Liver (tissue), 9 donors: ENCODE results near the gene CUX1. TPM values are rescaled to one million over a fixed set of nuclear protein-coding genes. Genes with fewer than 3 reads are reported as not detected.

Experiments
- DNase-seq: peaks from one replicate; pipeline ENCODE4 v3.0.0-alpha.2; 2017; ENCODE audit warnings: low spot score
- H3K27ac ChIP-seq, 2 donors: one replicate each; pipeline ENCODE4 v1.7.0; 2013; ENCODE audit warnings: inconsistent platforms in 2 of 2, low read length in 2 of 2, control low read depth in 1 of 2, low read depth in 1 of 2, mild to moderate bottlenecking in 1 of 2
- H3K27me3 ChIP-seq, 4 donors: one replicate each; pipeline versions ENCODE4 v1.6.1 to v1.7.0; 2013; ENCODE audit warnings: low read length in 3 of 4, inconsistent platforms in 1 of 4, mild to moderate bottlenecking in 1 of 4, moderate library complexity in 1 of 4; ENCODE audit not compliant: control insufficient read depth in 4 of 4, insufficient read depth in 4 of 4
- H3K36me3 ChIP-seq, 4 donors: one replicate each; pipeline versions ENCODE4 v1.6.1 to v1.7.0; 2013; ENCODE audit warnings: low read length in 3 of 4, mild to moderate bottlenecking in 3 of 4, low read depth in 1 of 4, moderate library complexity in 1 of 4; ENCODE audit not compliant: control insufficient read depth in 4 of 4, insufficient read depth in 3 of 4
- H3K4me1 ChIP-seq, 4 donors: one replicate each; pipeline versions ENCODE4 v1.6.1 to v1.7.0; 2013; ENCODE audit warnings: low read length in 3 of 4, mild to moderate bottlenecking in 3 of 4, moderate library complexity in 1 of 4; ENCODE audit not compliant: control insufficient read depth in 4 of 4, insufficient read depth in 4 of 4
- H3K4me3 ChIP-seq, 3 donors: one replicate each; pipeline versions ENCODE4 v1.6.1 to v1.7.0; 2013; ENCODE audit warnings: low read length in 3 of 3, control low read depth in 1 of 3, low read depth in 1 of 3, mild to moderate bottlenecking in 1 of 3
- H3K9ac ChIP-seq, 2 donors: one replicate each; pipeline ENCODE4 v1.7.0; 2013; ENCODE audit warnings: low read length in 2 of 2, mild to moderate bottlenecking in 2 of 2, moderate library complexity in 2 of 2, control low read depth in 1 of 2, low read depth in 1 of 2
- H3K9me3 ChIP-seq, 4 donors: one replicate each; pipeline versions ENCODE4 v1.6.1 to v1.7.0; 2013; ENCODE audit warnings: low read length in 3 of 4; ENCODE audit not compliant: control insufficient read depth in 4 of 4
- CTCF ChIP-seq: fragments of 150-350 bp; IDR thresholded peaks from 2 replicates; pipeline ENCODE4 v1.5.1; 2017; ENCODE audit warnings: improper control_type of control experiment, low read depth, low read length; ENCODE audit not compliant: missing input control
- EGR1 ChIP-seq, 2 donors: IDR thresholded peaks; 2 replicates each; pipeline ENCODE4 v1.6.1; 2016 to 2018; ENCODE audit warnings: antibody characterized with exemption in 2 of 2, low read depth in 2 of 2
- FOXA1 ChIP-seq: IDR thresholded peaks from 2 replicates; pipeline ENCODE4 v1.6.1; 2016; ENCODE audit warnings: antibody characterized with exemption
- HNF4A ChIP-seq, 2 donors: conservative IDR thresholded peaks; 2 replicates each; pipeline ENCODE4 v1.6.1; 2016; ENCODE audit warnings: antibody characterized with exemption in 2 of 2, mild to moderate bottlenecking in 2 of 2
- JUND ChIP-seq, 2 donors: IDR thresholded peaks; 2 replicates each; pipeline ENCODE4 v1.6.1; 2016; ENCODE audit warnings: antibody characterized with exemption in 2 of 2
- RAD21 ChIP-seq, 2 donors: IDR thresholded peaks; 2 replicates each; pipeline ENCODE4 v1.6.1; 2016; ENCODE audit warnings: antibody characterized with exemption in 2 of 2, mild to moderate bottlenecking in 2 of 2
- RXRA ChIP-seq, 2 donors: IDR thresholded peaks; 2 replicates each; pipeline ENCODE4 v1.6.1; 2017 to 2018; ENCODE audit warnings: antibody characterized with exemption in 2 of 2, mild to moderate bottlenecking in 1 of 2
- TAF1 ChIP-seq: conservative IDR thresholded peaks from 2 replicates; pipeline ENCODE4 v1.6.1; 2016; ENCODE audit warnings: antibody characterized with exemption, mild to moderate bottlenecking
- YY1 ChIP-seq: IDR thresholded peaks from 2 replicates; pipeline ENCODE4 v1.6.1; 2016; ENCODE audit warnings: antibody characterized with exemption, mild to moderate bottlenecking
- WGBS: extraction: QIAGEN DNeasy Blood & Tissue Kit; methylation state at CpG from one replicate; pipeline ENCODE4 v1.1.7; 2013; 5-methylcytosine and 5-hydroxymethylcytosine counted together
- polyA plus RNA-seq, 2 donors: library from polyadenylated mRNA; stranded (reverse) in 1 of 2; unstranded in 1 of 2; fragments of 200-250 nt in 1 of 2; fragments of >200 nt in 1 of 2; fragmentation: Nextera tagmentation in 1 of 2; extraction: Ambion mirVana in 1 of 2; gene quantifications; one replicate each; pipeline versions ENCODE4 v1.2.1 to v1.2.3, GENCODE V29; 2013 to 2015
- total RNA-seq, 2 donors: library from RNA; depleted of rRNA; stranded (reverse); fragments of >200 nt; gene quantifications; one replicate each; pipeline ENCODE4 v1.2.3, GENCODE V29; 2014
- TF ChIP-seq, protein P1 (sequence below): IDR thresholded peaks from 2 replicates; pipeline ENCODE4 v1.6.1; 2016; ENCODE audit warnings: antibody characterized with exemption, mild to moderate bottlenecking
- TF ChIP-seq, protein P2 (sequence below): IDR thresholded peaks from 2 replicates; pipeline ENCODE4 v1.6.1; 2016; ENCODE audit warnings: antibody characterized with exemption
- donor health status: healthy.
- donor health status: healthy.
- donor health status: healthy.
- donor health status: healthy.
- donor health status: healthy.

The CUX1 gene
- total and polyA plus RNA-seq, 4 donors, result 18.6 to 40.6 (median 21.4) TPM

DNA sequence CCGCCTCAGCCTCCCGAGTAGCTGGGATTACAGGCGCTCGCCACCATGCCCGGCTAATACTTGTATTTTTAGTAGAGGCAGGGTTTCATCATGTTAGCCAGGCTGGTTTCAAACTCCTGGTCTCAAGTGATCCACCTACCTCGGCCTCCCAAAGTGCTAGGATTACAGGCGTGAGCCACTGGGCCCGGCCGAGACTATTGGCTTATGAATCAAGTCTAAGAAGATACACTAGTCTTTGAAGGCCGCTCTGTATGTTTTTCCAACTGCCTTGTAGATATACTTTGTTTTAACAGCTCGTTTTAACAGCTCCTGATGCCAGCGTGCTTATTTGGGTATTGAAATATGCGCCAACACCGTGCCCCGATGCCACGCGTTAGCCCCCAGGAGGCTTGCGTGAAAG is 332.8 kb downstream of the CUX1 start:
- H3K27ac ChIP-seq, result no peak overlapping the region
- 97% methylated on average over 18 of the region's 18 CpGs for WGBS
- no peak for TF ChIP-seq FOXA1
- H3K27me3 ChIP-seq, result no peaks in the 10 kb centered on the region
- peaks cover 0 to 8% (median 3%) of the 10 kb centered on the region in 4 donors for H3K36me3 ChIP-seq
- DNase-seq, result no peak
- H3K9me3 ChIP-seq, result no peaks in the 10 kb centered on the region
- H3K4me1 ChIP-seq, result peaks cover 0 to 11% (median 6%) of the 10 kb centered on the region in 4 donors
- no peak overlapping the region for H3K4me3 ChIP-seq
- H3K9ac ChIP-seq, result no peak overlapping the region

DNA sequence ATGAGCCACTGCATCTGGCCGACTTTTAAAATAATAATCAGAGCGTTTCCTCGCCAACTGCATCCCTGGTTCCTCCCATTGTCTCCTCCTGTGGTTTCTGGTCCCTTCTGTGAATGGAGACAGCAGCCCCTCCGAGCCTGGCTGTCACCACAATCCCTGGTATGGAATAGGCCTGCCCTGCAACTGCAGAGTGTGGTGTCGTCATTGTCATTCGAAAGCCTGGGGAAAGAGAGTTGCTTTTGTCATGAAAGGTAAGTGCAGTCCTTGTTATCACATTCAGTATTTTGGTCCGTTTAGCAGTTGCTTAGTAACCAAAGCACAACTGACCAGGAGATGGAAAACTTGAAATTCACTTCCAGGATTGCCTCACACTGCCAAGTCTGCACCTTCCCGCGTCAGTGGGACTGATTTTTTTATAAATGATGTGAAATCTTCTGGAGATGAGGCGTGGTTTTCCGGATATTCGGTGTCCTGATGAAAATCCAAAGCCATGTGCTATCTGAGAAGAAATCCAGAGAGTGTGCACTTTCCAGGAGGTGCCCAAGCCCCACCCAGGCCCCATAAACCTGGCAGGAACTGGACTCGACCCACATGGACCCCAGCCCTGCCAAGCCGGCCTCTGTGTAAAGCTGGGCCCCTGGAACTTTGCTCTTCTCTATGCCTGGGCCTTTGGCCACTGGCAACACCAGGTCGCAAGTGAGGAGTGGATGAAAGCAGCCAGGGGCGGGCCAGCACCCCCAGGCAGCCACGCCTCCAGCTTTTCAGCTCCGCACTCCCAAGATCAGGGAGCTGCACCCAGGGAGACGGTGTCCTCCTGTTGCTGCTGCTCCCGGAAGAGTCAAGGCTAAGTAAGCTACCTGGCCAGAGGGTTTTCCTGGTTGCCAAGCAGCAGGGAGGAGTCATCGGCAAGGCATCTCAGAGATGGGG is 335.5 kb downstream of the CUX1 start:
- Histone ChIP-seq H3K9me3 (no peaks in the 10 kb centered on the region), H3K27me3 (no peaks in the 10 kb centered on the region), H3K27ac (no peak overlapping the region), H3K36me3 (peaks cover 0 to 4% (median 3%) of the 10 kb centered on the region in 4 donors), H3K4me1 (peaks cover 0 to 20% (median 16%) of the 10 kb centered on the region in 4 donors), H3K9ac (no peak overlapping the region), H3K4me3 (no peak overlapping the region)
- DNase-seq, result no peak
- TF ChIP-seq RXRA (IDR thresholded peaks at IDR 0.05) (no peak), HNF4A (conservative IDR thresholded peaks at IDR 0.05) (no peak)
- TF ChIP-seq, protein P1, sequence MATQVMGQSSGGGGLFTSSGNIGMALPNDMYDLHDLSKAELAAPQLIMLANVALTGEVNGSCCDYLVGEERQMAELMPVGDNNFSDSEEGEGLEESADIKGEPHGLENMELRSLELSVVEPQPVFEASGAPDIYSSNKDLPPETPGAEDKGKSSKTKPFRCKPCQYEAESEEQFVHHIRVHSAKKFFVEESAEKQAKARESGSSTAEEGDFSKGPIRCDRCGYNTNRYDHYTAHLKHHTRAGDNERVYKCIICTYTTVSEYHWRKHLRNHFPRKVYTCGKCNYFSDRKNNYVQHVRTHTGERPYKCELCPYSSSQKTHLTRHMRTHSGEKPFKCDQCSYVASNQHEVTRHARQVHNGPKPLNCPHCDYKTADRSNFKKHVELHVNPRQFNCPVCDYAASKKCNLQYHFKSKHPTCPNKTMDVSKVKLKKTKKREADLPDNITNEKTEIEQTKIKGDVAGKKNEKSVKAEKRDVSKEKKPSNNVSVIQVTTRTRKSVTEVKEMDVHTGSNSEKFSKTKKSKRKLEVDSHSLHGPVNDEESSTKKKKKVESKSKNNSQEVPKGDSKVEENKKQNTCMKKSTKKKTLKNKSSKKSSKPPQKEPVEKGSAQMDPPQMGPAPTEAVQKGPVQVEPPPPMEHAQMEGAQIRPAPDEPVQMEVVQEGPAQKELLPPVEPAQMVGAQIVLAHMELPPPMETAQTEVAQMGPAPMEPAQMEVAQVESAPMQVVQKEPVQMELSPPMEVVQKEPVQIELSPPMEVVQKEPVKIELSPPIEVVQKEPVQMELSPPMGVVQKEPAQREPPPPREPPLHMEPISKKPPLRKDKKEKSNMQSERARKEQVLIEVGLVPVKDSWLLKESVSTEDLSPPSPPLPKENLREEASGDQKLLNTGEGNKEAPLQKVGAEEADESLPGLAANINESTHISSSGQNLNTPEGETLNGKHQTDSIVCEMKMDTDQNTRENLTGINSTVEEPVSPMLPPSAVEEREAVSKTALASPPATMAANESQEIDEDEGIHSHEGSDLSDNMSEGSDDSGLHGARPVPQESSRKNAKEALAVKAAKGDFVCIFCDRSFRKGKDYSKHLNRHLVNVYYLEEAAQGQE, result no peak
- 75% methylated on average over 21 of the region's 21 CpGs for WGBS

GRCh38 chr7:102153599-102153946 is 336.1 kb downstream of the CUX1 start:
- H3K4me1 ChIP-seq, result peaks cover 0 to 20% (median 16%) of the 10 kb centered on the region in 4 donors
- DNase-seq, result no peak
- H3K9ac ChIP-seq, result no peak overlapping the region
- 93% methylated on average over 7 of the region's 7 CpGs for WGBS
- TF ChIP-seq TAF1 (no peak), YY1 (no peak), FOXA1 (no peak), EGR1 (IDR thresholded peaks at IDR 0.05; ENCODE audit: low read depth in 2 of 2) (no peak), JUND (IDR thresholded peaks at IDR 0.05) (no peak), CTCF (no peak), RAD21 (IDR thresholded peaks at IDR 0.05) (no peak), RXRA (IDR thresholded peaks at IDR 0.05) (no peak), HNF4A (conservative IDR thresholded peaks at IDR 0.05) (no peak)
- TF ChIP-seq, protein P2, sequence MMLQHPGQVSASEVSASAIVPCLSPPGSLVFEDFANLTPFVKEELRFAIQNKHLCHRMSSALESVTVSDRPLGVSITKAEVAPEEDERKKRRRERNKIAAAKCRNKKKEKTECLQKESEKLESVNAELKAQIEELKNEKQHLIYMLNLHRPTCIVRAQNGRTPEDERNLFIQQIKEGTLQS, result no peak
- TF ChIP-seq, protein P1, result no peak
- H3K27me3 ChIP-seq, result no peaks in the 10 kb centered on the region
- no peak overlapping the region for H3K27ac ChIP-seq
- H3K4me3 ChIP-seq, result no peak overlapping the region
- peaks cover 0 to 6% (median 3%) of the 10 kb centered on the region in 4 donors for H3K36me3 ChIP-seq
- no peaks in the 10 kb centered on the region for H3K9me3 ChIP-seq
